Measurements from ENCODE around the gene HPSE2.
"Not testable (repeated sequence)": the region's sequence is repeated elsewhere in the genome, so short reads cannot be mapped to it uniquely, and the experiment has no call there.

The HPSE2 gene

GRCh38 chr10:98536551-98536950 is 699.1 kb downstream of the HPSE2 start:
- DNase-seq = no peak

DNA sequence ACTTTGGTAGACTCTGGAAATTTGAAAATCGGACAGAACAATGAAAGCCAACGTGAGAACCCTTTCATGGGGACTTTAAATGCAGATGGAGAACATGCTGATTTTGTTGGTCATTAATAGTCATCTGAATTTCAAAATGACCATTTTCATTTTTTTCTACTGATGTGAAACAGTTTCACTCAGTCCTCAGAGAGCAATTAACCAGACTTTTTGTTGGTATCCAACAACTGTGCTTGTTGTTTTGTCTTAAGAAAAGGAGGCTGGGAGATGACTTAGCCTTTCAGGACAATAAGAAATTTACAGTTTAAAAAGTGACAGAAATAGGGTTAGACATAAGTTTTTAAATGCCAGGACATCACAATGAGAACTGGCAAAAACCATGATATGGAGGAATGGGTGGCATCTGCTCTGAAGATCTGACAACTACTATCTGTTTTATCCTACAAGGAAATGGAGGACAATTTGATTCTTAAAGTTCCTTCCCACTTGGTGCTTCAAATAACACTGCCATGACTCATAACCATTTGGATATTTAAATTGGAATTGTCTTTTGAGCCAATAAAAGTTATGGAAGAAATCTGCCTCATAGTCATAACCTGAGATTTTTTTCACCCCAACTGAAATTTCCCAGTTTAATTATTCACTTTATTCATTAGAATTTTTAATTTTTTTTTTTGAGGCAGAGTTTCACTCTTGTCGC is 701.8 kb downstream of the HPSE2 start:
- DNase-seq = no peak

- no peak for DNase-seq
Measured at GRCh38 chr10:98533241-98533640, 702.4 kb downstream of the HPSE2 start.

DNA sequence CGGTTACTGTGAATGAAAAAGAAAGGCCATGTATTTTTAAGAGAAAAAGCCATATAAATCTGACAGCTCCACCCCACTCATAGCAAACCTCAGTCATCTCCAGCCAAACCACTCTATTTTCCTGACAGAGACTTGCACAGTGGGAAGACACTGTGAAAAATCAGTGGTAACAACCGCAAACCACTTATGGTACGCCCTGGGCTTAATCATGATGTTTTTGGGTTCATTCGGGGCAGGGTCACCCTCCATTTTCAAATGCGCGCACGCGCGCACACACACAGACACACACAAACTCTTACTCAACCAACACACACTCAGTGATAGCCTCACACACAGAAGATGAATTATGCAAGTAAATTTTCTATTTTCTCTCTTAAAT is 706.9 kb downstream of the HPSE2 start:
- DNase-seq = peak; percentile 24

GRCh38 chr10:98528166-98528804 is 707.4 kb downstream of the HPSE2 start:
- no peak for DNase-seq

GRCh38 chr10:98525969-98526368 is 709.7 kb downstream of the HPSE2 start:
- DNase-seq = no peak

DNA sequence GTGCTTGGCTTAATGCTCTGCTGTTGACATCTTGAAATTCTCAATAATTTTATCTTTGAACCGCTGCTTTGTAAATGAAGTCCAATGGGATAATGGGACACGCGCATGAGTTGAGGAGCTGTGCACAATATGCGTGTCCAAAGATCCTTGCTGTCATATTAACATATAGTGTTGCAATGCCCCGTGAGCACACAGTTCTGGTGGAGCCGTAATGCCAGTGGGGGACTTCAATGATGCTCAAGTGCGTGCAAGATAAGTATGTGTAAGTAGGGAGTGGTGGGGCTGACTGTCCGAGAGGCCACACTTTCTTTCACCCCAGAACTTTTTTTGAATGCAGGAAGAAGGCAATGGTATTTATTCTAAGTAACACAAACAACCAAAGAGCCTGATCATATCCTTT is 711.5 kb downstream of the HPSE2 start:
- no peak for DNase-seq

DNA sequence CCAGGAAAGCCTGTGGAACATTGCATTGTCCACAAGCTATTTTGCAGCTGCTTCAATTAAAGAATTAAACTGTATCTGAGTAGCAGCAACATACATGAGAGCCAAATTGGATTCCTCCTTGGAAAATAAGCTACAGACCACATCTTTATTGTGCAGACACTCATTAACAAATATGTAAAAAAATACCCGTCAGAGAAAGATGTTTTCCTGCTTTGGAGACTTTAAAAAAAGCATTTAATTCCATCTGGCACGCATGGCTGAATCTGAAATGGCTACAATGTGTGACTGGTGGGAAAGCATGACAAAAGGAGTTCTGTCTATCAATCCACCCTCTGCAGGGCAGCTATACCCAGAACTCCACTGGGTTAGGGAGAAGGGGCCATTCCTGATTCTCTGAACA is 715.8 kb downstream of the HPSE2 start:
- DNase-seq = no peak

- no peak for DNase-seq
Measured at GRCh38 chr10:98517672-98518071, 718.0 kb downstream of the HPSE2 start.

GRCh38 chr10:98516352-98516751 is 719.3 kb downstream of the HPSE2 start:
- no peak for DNase-seq

DNA sequence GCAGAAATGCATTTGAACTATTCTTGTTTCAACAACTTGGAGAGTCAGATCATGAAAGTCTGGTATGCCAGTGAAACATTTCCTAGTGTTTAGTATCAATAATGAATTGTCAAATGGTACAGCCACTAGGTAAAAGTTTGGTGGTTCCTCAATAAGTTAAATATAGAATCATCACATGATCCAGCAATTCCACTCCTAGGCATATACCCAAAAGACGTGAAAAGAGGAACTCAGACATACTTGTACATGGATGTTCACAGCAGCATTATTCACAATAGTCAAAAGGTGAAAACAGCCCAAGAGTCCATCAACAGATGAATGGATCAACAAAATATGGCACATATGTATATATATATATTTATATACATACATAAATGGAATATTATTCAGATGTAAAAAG is 721.9 kb downstream of the HPSE2 start:
- peak; percentile 8 for DNase-seq

DNA sequence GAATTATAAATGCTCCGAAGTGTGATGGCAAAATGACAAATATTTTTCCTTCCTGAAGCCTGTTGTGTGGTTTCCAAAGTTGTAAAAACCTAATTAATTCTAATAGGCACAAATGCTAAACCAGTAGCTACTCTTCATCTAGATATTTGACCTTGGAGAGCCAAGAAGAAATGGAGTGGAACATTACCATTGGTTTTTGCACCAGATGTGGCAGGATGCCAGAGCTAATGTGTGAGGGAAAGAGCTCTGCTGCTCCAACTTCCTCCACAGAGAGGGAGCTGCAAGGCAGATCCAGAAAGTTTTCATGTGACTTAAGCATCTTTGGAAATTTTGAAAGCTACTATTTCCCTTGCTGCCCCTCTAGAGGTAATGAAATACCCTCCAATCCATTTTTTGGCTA is 723.8 kb downstream of the HPSE2 start:
- DNase-seq = no peak

DNA sequence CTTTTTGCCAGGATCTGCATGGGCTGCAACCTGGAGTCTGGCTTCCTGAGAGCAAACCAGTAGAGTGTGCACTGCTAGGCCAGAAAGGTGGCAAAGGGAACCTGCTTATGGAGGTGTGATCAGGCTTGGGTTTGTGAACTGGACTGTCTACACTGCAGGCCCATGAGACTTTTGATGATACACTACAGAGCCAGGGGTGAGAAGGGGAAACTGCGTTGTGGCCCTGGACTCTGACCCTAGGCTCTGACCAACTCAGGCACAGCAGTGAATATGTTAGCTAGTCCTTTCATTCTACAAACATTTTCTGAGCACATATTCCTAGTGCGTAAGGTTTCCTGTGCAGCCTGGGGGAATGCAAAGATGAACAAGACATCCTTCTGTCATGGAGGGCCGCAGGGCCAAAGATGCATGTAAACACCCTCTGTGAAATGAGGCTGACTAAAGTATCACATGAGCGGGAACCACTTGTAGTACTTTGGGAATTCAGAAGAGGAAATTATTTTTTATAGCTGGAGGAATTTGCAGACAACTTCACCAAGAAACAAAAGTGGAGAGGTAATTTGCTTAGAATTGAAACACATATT is 725.1 kb downstream of the HPSE2 start:
- no peak for DNase-seq

DNA sequence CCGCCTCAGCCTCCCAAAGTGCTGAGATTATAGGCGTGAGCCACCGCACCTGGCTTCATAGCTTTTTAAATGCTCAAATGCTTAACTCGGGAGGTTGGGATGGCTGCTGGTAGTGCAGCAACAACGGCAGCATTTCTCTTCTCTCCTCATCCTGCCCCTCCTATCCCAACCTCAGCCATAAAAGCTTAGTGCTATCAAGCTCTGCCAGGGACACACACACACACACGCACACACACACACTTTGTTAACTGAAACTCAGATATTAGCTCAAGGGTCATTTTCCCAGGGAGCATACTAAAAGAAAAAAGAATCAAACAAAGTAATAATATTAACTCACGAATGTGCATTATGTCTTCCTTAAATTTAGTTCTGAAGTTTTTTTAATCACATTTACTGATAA is 725.9 kb downstream of the HPSE2 start:
- no peak for DNase-seq

- not testable (repeated sequence) for DNase-seq
Measured at GRCh38 chr10:98502535-98502934, 733.1 kb downstream of the HPSE2 start.

GRCh38 chr10:98492763-98493162 is 742.9 kb downstream of the HPSE2 start:
- DNase-seq = no peak

- DNase-seq = no peak
Measured at GRCh38 chr10:98489561-98490481, 745.8 kb downstream of the HPSE2 start.

DNA sequence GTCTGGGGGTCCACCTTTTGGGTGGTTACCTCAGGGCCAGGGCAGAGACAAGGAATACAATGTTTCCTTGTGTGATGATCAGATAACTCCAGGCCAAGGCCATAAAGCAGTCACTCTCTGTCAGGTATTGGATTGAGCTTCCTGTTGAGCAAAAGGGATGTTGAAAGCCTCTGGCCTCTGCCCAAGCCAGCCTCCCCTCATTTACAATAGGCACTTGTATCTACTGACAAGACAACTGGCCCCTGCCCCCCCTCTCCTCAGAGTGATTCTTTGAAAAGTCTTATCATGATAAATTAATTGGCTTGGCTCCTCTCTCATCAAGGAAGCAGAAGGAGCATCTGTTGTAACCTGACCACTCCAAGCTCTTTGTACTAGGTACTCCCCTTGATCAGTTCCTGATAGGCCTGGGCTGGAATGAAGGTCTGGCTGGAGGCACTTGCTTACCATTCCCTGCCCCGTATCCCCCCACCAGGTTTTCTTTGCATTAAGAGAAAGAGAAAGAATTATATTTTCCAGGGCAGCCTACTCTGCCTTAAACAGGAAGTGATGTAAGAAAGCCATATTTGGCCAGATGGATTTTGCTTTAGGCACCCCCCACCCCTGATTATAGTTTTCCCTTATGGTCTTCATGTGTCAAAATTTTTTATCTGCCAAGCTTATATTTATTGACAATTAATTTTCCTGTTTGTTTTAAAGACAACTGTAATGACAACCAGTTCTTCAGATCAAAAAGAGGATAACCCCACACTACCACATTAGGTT is 746.8 kb downstream of the HPSE2 start:
- no peak for DNase-seq

DNA sequence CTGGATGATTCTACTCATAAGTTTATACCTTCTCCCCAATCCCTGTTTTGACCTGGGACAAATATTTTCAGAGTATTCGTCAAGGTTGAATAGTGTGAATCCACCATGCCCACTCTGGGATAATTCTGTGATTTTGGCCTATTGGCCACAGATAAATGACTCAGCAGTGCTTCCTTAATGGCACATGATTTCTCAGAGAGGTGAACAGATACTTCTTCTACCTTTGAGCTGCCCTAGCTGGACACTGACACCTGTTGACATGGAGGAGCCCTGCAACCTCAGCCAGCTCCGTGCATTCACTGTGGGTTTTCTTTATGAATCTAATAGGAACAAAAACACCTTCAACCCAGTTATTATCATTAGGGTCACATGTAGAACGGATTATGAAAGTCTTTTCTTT is 748.0 kb downstream of the HPSE2 start:
- no peak for DNase-seq

DNA sequence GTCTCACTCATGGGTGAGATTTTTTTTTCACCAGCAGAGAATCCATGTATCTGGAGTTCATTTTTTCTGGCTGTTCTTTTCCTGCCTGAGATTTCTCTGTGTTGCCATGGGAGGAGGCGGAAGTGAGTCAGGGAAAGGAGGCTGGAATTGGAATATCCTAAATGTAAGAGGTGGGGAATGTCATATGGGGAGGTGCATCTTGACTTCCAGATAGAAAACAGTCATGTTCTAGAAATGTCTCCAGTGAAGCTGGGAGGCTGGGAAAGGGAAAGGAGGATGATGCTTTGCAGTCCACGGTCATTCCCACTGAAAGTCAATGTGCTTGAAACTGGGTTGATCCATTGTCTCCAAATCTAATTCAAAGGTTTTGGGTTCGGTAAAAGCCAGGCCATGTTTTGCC is 749.2 kb downstream of the HPSE2 start:
- DNase-seq = no peak

- DNase-seq = no peak
Measured at GRCh38 chr10:98485959-98486358, 749.7 kb downstream of the HPSE2 start.

DNA sequence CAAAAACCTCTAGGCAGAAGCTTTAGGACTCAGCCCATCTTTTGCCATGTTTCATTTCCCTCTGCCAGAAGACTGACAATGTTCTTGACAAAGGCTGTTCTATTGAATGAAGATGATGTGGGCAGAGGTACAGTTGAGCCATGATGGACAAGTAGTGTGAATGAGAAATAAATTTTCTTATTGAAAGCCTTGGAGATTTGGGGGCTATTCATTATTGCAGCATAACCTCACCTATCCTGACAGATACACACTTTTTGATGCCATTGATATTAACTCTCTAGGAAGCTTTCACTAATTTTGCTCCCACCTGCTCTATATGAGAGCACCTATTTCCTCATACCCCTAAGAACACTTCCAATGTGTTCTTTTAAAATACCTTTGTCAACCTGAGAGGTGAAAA is 752.0 kb downstream of the HPSE2 start:
- DNase-seq = no peak

DNA sequence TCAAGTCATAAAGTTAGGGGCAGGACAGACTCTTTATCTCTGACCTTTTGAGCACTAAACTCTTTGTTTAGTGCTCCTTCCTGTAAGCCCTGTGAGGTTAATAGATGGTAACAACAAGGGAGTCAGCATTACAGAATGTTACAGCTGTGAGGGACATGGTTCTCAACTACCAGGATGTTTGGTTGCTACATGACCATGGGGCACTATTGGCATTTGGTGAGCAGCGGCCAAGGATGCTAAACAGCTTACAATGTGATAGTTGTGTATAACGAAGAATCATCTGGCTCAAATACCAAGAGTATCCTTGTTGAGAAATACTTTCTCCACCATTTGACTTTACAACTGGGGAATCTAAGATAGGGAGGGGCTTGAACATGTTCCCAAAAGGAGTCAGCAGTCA is 753.6 kb downstream of the HPSE2 start:
- DNase-seq = no peak

Data from MV-4-11 (cell line).